Erythroblast (primary cell): ENCODE measurements around the gene UBE3C.

Experiments
- GATA1 ChIP-seq: IDR thresholded peaks from 2 replicates; pipeline ENCODE4 v1.6.1; 2011; ENCODE audit warnings: low read depth, mild to moderate bottlenecking, control low read depth, low read length, moderate library complexity
- POLR2A ChIP-seq: IDR thresholded peaks from 2 replicates; pipeline ENCODE4 v1.6.1; 2011; ENCODE audit warnings: mild to moderate bottlenecking, low read length

DNA sequence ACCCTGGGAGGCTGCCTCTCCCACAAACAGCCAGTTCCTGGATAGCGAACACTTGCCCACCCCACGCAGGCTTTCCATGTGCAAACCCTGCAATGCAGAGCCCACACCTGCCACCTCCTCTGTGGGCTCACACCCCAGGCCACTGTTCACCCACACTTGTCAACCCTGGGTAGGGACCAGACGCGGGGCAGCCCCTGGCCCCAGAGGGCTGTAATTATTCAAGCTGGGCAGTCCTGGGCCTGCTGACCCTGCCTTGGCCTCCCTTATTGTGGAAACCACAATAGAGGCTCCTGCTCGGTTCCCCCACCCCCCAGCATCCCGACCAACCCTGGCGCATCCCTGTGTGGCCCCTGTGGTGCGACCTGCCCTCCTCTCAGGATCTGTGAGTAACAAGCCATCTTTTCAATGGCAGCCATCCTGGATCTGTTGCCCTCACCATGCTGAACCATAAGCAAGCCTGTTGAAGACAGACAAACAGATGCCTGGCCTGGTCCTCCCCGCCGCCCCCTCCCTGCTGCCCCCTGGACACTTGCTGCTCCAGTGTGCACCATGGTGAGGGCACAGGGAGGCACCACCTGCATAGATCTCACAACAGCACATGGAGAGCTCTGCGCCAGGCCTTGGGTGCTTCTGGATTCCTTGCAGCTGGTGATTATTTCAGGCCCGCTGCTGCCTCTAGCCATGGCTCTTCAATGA lies 15.8 kb upstream of the UBE3C start:
- TF ChIP-seq POLR2A (no peak), GATA1 (no peak)
